Uterus (tissue), 2 donors: ENCODE results near the gene PLA2G6.

ENCODE experiments used
- POLR2A ChIP-seq, 2 donors: fragments of 450-650 bp; IDR thresholded peaks; one replicate each; pipeline ENCODE4 v1.6.1; 2016; ENCODE audit warnings: antibody characterized with exemption in 2 of 2, mild to moderate bottlenecking in 1 of 2, moderate library complexity in 1 of 2
- TF ChIP-seq, protein P1 (sequence below), 4 experiments: fragments of 200-600 bp in 2 of 4; fragments of 450-650 bp in 2 of 4; sonication (generic) in 2 of 4; IDR thresholded peaks; one replicate each; pipeline ENCODE4 v1.5.1; 2016 to 2019; ENCODE audit warnings: antibody characterized with exemption in 4 of 4, mild to moderate bottlenecking in 2 of 4, moderate library complexity in 1 of 4

DNA sequence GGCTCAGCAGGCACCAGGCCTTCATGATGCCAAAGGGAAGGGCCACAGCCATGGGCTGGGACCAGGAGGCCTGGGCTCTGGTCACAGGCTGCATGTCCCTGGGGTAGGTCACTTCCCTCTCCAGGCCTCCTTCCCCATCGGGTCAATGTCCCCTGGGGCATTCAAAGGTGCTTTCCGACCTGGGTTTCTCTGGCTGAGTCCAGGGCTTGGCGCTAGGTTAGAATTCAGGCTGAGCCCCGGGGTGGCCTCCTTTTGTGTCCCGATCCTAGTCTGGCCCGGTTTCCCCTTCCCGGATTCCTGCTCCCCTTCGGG is 32.3 kb upstream of the PLA2G6 start:
- TF ChIP-seq, protein P1, sequence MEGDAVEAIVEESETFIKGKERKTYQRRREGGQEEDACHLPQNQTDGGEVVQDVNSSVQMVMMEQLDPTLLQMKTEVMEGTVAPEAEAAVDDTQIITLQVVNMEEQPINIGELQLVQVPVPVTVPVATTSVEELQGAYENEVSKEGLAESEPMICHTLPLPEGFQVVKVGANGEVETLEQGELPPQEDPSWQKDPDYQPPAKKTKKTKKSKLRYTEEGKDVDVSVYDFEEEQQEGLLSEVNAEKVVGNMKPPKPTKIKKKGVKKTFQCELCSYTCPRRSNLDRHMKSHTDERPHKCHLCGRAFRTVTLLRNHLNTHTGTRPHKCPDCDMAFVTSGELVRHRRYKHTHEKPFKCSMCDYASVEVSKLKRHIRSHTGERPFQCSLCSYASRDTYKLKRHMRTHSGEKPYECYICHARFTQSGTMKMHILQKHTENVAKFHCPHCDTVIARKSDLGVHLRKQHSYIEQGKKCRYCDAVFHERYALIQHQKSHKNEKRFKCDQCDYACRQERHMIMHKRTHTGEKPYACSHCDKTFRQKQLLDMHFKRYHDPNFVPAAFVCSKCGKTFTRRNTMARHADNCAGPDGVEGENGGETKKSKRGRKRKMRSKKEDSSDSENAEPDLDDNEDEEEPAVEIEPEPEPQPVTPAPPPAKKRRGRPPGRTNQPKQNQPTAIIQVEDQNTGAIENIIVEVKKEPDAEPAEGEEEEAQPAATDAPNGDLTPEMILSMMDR (IDR thresholded peaks at IDR 0.05), result no peak
- no peak for TF ChIP-seq POLR2A (IDR thresholded peaks at IDR 0.05)
